Peyer's patch (tissue), 4 donors: Measurements from ENCODE around the gene TSPOAP1. TPM values are rescaled to one million over a fixed set of nuclear protein-coding genes. Genes with fewer than 3 reads are reported as not detected.

Source experiments
- DNase-seq, 3 donors: peaks; one replicate each; pipeline ENCODE4 v3.0.0-alpha.2; 2017 to 2019
- H3K27ac ChIP-seq, 4 donors: fragments of 200-600 bp; sonication (generic); one replicate each; pipeline ENCODE4 v1.5.1; 2016 to 2019
- H3K27me3 ChIP-seq, 2 donors: fragments of 200-600 bp; sonication (generic); one replicate each; pipeline ENCODE4 v1.5.1; 2019
- H3K36me3 ChIP-seq, 3 donors: fragments of 200-600 bp; sonication (generic); one replicate each; pipeline ENCODE4 v1.5.1; 2016 to 2019
- H3K4me1 ChIP-seq, 4 donors: fragments of 200-600 bp; sonication (generic); one replicate each; pipeline ENCODE4 v1.5.1; 2016 to 2019
- H3K4me3 ChIP-seq, 4 donors: fragments of 200-600 bp; sonication (generic); 1 replicate in 3 of 4; 2 replicates in 1 of 4; pipeline ENCODE4 v1.5.1; 2016 to 2019; ENCODE audit warnings: mild to moderate bottlenecking in 1 of 4
- H3K9me3 ChIP-seq, 4 donors: fragments of 200-600 bp; sonication (generic); one replicate each; pipeline ENCODE4 v1.5.1; 2016 to 2019; ENCODE audit warnings: mild to moderate bottlenecking in 1 of 4
- CTCF ChIP-seq, 6 experiments: fragments of 450-650 bp in 4 of 6; fragments of 200-600 bp in 2 of 6; sonication (generic) in 1 of 6; IDR thresholded peaks; one replicate each; pipeline ENCODE4 v1.5.1; 2017 to 2019; ENCODE audit warnings: antibody characterized with exemption in 6 of 6, mild to moderate bottlenecking in 3 of 6, moderate library complexity in 1 of 6
- POLR2A ChIP-seq, 2 donors: fragments of 450-650 bp; IDR thresholded peaks; one replicate each; pipeline ENCODE4 v1.5.1; 2017; ENCODE audit warnings: antibody characterized with exemption in 2 of 2, mild to moderate bottlenecking in 2 of 2, moderate library complexity in 2 of 2
- total RNA-seq, 4 donors: library from RNA; depleted of rRNA; stranded (reverse); fragments of >200 nt; gene quantifications; one replicate each; pipeline ENCODE4 v1.1.0, GENCODE V29; 2016

The TSPOAP1 gene
- total RNA-seq, 4 donors from 2014 or later: 9.1 to 11.9 (median 10.4) TPM

GRCh38 chr17:58308985-58309917, 19.3 kb downstream of the TSPOAP1 start:
- Histone ChIP-seq H3K4me1 (no peaks in the 10 kb centered on the region), H3K4me3 (no peak overlapping the region), H3K9me3 (no peaks in the 10 kb centered on the region), H3K27me3 (no peaks in the 10 kb centered on the region), H3K36me3 (no peaks in the 10 kb centered on the region), H3K27ac (no peak overlapping the region)
- TF ChIP-seq CTCF (IDR thresholded peaks at IDR 0.05) (no peak), POLR2A (IDR thresholded peaks at IDR 0.05) (no peak)
- DNase-seq: peak in 2 of 3 donors; percentile 10 to 38

- no peaks in the 10 kb centered on the region for H3K4me1 ChIP-seq
- no peak overlapping the region for H3K4me3 ChIP-seq
- TF ChIP-seq POLR2A (IDR thresholded peaks at IDR 0.05): no peak
- TF ChIP-seq CTCF (IDR thresholded peaks at IDR 0.05): no peak
- DNase-seq: peak in 2 of 3 donors; percentile 6 to 43
- no peaks in the 10 kb centered on the region for H3K9me3 ChIP-seq
- H3K27ac ChIP-seq: no peak overlapping the region
- no peaks in the 10 kb centered on the region for H3K27me3 ChIP-seq
- no peaks in the 10 kb centered on the region for H3K36me3 ChIP-seq
Observed at GRCh38 chr17:58308173-58308984, 20.2 kb downstream of the TSPOAP1 start.

GRCh38 chr17:58307468-58308172, 21.0 kb downstream of the TSPOAP1 start:
- TF ChIP-seq CTCF (IDR thresholded peaks at IDR 0.05) (no peak), POLR2A (IDR thresholded peaks at IDR 0.05) (no peak)
- no peaks in the 10 kb centered on the region for H3K27me3 ChIP-seq
- H3K9me3 ChIP-seq: no peaks in the 10 kb centered on the region
- peak in 2 of 3 donors; percentile 8 to 30 for DNase-seq
- H3K4me1 ChIP-seq: no peaks in the 10 kb centered on the region
- no peaks in the 10 kb centered on the region for H3K36me3 ChIP-seq
- no peak overlapping the region for H3K27ac ChIP-seq
- no peak overlapping the region for H3K4me3 ChIP-seq

- peak in 2 of 3 donors; percentile 12 to 38 for DNase-seq
- no peak overlapping the region for H3K4me3 ChIP-seq
- H3K27me3 ChIP-seq: no peaks in the 10 kb centered on the region
- H3K36me3 ChIP-seq: no peaks in the 10 kb centered on the region
- no peak overlapping the region for H3K27ac ChIP-seq
- TF ChIP-seq CTCF (IDR thresholded peaks at IDR 0.05) (no peak), POLR2A (IDR thresholded peaks at IDR 0.05) (no peak)
- no peaks in the 10 kb centered on the region for H3K4me1 ChIP-seq
- H3K9me3 ChIP-seq: no peaks in the 10 kb centered on the region
Observed at GRCh38 chr17:58306131-58306951, 22.3 kb downstream of the TSPOAP1 start.
